ENCODE results near the gene SLC16A8. TPM values are rescaled to one million over a fixed set of nuclear protein-coding genes. Genes with fewer than 3 reads are reported as not detected.

SLC16A8 gene
- total and polyA plus RNA-seq, 8 donors, result 0.38 to 2.1 (median 1.3) TPM

DNA sequence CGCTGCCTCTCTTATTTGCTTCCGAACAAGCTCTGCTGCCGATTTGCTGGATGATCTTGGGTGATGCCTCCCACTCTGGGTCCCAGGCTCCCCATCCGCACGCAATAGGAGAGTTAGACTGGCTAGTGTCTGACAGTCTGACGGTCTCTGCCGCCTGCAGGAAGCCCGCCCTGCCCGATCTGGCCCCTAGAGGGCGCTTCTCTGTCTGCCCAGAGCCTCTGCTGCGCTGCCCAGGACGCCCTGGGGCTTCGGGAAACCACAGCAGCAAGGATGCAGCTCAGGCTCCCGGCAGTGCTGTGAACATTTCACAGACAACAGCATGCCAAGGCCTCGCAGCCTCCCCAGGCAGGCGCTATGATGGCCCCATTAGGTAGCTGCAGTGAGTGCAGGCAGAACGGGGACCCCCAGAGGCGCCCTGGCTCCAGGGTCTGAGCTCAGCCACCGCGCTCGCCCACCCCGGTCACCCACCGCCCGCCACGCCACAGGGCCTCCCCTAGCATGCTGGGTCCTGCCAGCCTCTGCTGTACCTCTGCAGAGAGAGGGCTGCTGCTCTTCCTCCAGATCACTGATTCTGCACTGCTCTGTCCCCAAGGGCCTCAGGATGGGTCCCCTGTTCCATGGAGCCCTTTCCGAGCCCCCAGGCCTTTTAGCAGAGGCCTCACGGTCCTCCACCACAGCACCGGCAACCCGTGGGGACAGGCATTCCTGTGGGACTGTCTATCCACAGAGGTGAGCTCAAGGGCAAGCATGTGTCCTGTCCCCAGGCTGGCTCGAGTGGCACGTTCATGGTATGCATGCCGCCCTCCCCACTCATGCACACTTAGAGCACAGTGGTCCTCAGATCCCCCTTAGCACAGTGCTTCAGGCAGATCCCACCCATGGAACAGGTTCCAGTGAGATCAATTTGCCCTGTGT, 30.8 kb upstream of the SLC16A8 start:
- H3K9me3 ChIP-seq, result no peaks in the 10 kb centered on the region
- no peak overlapping the region for H3K27ac ChIP-seq
- no peaks in the 10 kb centered on the region for H3K27me3 ChIP-seq
- no peaks in the 10 kb centered on the region for H3K36me3 ChIP-seq
- ATAC-seq, result peak; percentile 92
- peaks cover 0 to 6% of the 10 kb centered on the region in 2 donors for H3K4me1 ChIP-seq
- intact Hi-C loops (cut with DNase I), result loop anchor here in 1 of 2 donors (10.0 kb wide), 1 partner anchor 240 kb away; no protein-coding TSS in a partner anchor
- TF ChIP-seq, protein P1, sequence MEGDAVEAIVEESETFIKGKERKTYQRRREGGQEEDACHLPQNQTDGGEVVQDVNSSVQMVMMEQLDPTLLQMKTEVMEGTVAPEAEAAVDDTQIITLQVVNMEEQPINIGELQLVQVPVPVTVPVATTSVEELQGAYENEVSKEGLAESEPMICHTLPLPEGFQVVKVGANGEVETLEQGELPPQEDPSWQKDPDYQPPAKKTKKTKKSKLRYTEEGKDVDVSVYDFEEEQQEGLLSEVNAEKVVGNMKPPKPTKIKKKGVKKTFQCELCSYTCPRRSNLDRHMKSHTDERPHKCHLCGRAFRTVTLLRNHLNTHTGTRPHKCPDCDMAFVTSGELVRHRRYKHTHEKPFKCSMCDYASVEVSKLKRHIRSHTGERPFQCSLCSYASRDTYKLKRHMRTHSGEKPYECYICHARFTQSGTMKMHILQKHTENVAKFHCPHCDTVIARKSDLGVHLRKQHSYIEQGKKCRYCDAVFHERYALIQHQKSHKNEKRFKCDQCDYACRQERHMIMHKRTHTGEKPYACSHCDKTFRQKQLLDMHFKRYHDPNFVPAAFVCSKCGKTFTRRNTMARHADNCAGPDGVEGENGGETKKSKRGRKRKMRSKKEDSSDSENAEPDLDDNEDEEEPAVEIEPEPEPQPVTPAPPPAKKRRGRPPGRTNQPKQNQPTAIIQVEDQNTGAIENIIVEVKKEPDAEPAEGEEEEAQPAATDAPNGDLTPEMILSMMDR (IDR thresholded peaks at IDR 0.05), result peak; percentile 92 to 99
- H3K4me3 ChIP-seq, result no peak overlapping the region
- peak; percentile 68 to 95 (median 84) for DNase-seq

DNA sequence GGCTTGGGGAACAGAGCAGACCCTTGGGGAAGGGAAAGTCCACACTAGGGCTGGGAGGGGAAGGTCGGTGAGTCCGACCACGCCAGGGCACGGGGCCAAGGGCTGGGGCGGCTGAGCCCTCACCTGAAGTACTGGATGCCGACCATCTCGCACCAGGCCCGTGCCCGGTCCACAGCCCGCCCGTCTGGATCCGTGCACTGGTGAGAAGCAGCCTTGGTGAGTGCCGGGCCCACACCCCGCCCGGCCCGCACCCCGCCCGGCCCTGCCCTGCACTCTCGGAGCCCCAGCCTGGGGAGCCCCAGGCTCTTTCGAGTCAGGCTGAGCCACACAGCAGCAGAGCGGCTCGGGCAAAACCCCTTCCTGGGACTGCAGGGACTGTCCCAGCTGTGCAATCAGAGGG, 28.4 kb upstream of the SLC16A8 start:
- ATAC-seq, result no peak
- intact Hi-C loops (cut with DNase I), result loop anchor here in 1 of 2 donors (10.0 kb wide), 1 partner anchor 242 kb away; no protein-coding TSS in a partner anchor
- Histone ChIP-seq H3K4me3 (no peak overlapping the region), H3K27ac (no peak overlapping the region), H3K36me3 (no peaks in the 10 kb centered on the region), H3K9me3 (no peaks in the 10 kb centered on the region), H3K4me1 (peaks cover 0 to 6% of the 10 kb centered on the region in 2 donors), H3K27me3 (no peaks in the 10 kb centered on the region)
- TF ChIP-seq, protein P1 (IDR thresholded peaks at IDR 0.05), result no peak
- DNase-seq, result peak in 1 of 4 donors; percentile 74

DNA sequence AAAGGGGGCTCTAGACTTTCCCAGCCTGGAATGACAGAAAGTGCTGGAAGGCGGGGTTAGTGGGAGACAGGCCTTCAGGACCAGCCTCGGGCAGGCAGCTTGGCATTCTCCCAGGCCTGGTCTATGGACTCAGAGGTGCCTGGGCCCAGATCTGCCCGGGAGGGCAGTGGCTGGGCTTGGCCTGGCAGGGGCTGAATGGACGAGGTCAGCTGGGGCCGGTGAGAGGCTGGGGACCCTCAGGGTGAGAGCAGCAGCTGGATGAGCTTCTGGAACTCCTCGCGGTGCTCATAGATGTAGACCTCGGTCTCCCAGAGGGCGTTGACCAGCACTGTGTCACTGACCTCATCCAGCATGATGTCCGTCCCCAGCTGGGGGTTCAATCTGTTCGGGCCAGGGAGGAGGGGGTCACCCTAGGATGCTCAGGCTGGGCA, 28.0 kb upstream of the SLC16A8 start:
- intact Hi-C loops (cut with DNase I), result loop anchor here in 1 of 2 donors (10.0 kb wide), 1 partner anchor 243 kb away; no protein-coding TSS in a partner anchor
- TF ChIP-seq, protein P1 (IDR thresholded peaks at IDR 0.05), result no peak
- Histone ChIP-seq H3K9me3 (no peaks in the 10 kb centered on the region), H3K36me3 (no peaks in the 10 kb centered on the region), H3K27me3 (no peaks in the 10 kb centered on the region), H3K27ac (no peak overlapping the region), H3K4me3 (no peak overlapping the region), H3K4me1 (peaks cover 0 to 6% of the 10 kb centered on the region in 2 donors)
- no peak for ATAC-seq
- peak in 1 of 4 donors; percentile 29 for DNase-seq

DNA sequence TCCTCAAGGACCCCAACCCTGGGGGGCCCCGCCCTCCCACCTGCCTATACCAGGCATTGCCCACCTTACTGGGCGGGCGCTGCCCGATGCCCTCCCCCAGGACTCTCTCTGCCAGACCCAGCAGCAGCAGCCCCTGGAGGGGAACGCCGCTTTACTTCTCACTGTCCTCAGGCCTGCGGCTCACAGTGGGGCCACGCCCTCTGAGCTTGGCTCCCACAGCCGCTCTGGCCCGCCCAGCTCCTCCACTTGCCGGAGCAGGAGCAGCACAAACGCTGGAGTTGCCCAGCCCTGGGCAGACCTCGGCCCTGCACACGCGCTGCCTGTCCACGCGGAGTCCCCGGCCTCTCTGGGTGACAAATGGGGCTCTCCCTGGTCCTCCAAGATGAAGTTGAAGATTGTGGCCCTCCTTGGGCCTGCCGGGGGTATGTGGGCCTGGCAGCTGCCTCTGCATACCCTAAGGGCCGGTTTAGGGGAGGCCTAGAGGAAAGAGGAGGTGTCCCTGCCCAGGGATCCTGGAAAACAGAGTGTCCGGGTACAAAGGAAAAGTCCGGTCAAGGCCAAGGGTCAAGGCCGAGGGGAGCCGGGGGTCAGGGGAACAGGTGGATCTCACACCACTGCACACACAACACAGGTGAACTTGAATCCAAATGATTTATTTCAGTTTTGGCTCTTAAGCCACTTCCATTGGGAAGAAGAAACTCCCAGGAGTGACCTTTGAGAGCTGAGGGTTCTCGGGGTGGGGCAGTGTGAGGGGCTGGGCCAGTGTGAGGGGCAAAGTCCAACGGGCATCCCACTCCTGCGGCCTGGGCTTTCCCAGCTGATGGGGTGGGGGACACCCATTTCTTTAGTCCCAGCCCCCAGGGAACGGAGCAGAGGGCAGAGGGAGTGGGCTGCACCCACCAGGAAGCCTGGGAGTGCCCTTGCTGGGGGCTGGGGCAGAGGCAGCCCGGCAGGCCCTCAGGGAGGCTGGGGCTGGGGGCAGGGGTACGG, 27.2 kb upstream of the SLC16A8 start:
- intact Hi-C loops (cut with DNase I), result loop anchor here in 1 of 2 donors (10.0 kb wide), 1 partner anchor 244 kb away; no protein-coding TSS in a partner anchor
- ATAC-seq (peak; percentile 68), DNase-seq (peak in 3 of 4 donors; percentile 26 to 69 (median 36))

More for the DNA sequence above, 27.2 kb upstream of the SLC16A8 start:
- H3K4me1 ChIP-seq, result peaks cover 0 to 6% of the 10 kb centered on the region in 2 donors
- TF ChIP-seq, protein P1 (IDR thresholded peaks at IDR 0.05), result no peak
- H3K4me3 ChIP-seq, result no peak overlapping the region
- no peaks in the 10 kb centered on the region for H3K36me3 ChIP-seq
- no peaks in the 10 kb centered on the region for H3K9me3 ChIP-seq
- H3K27ac ChIP-seq, result no peak overlapping the region
- no peaks in the 10 kb centered on the region for H3K27me3 ChIP-seq

Data from left lung (tissue), 10 donors.